ENCODE data around the gene SERPINB8. TPM values are rescaled to one million over a fixed set of nuclear protein-coding genes. Genes with fewer than 3 reads are reported as not detected.

SERPINB8 gene
- total RNA-seq, 4 donors from 2014 or later = 9.0 to 32.7 (median 20.2) TPM

- TF ChIP-seq CTCF (IDR thresholded peaks at IDR 0.05) = no peak
- no peak for ATAC-seq (ENCODE audit: low FRiP score)
- no peak for DNase-seq (ENCODE audit: low spot score)
These were observed 13.1 kb upstream of the SERPINB8 start for GRCh38 chr18:63956755-63957154.

GRCh38 chr18:63960891-63961290 is 9.0 kb upstream of the SERPINB8 start:
- DNase-seq (ENCODE audit: low spot score) (no peak), ATAC-seq (ENCODE audit: low FRiP score) (peak; percentile 72)
- TF ChIP-seq CTCF (IDR thresholded peaks at IDR 0.05) = no peak

GRCh38 chr18:63961435-63961980 is 8.4 kb upstream of the SERPINB8 start:
- DNase-seq (ENCODE audit: low spot score) = no peak
- no peak for ATAC-seq (ENCODE audit: low FRiP score)
- TF ChIP-seq CTCF (IDR thresholded peaks at IDR 0.05) = no peak

- ATAC-seq (ENCODE audit: low FRiP score) = peak; percentile 37
- TF ChIP-seq CTCF (IDR thresholded peaks at IDR 0.05) = no peak
- DNase-seq (ENCODE audit: low spot score) = no peak
These were observed 7.7 kb upstream of the SERPINB8 start for GRCh38 chr18:63962137-63962536.

GRCh38 chr18:63963615-63964256 is 6.1 kb upstream of the SERPINB8 start:
- no peak for ATAC-seq (ENCODE audit: low FRiP score)
- TF ChIP-seq CTCF (IDR thresholded peaks at IDR 0.05) = no peak
- no peak for DNase-seq (ENCODE audit: low spot score)

- no peak for ATAC-seq (ENCODE audit: low FRiP score)
- DNase-seq (ENCODE audit: low spot score) = no peak
- no peak for TF ChIP-seq CTCF (IDR thresholded peaks at IDR 0.05)
These were observed 5.0 kb upstream of the SERPINB8 start for GRCh38 chr18:63964908-63965307.

GRCh38 chr18:63965716-63966330 is 4.1 kb upstream of the SERPINB8 start:
- no peak for TF ChIP-seq CTCF (IDR thresholded peaks at IDR 0.05)
- DNase-seq (ENCODE audit: low spot score) = no peak
- no peak for ATAC-seq (ENCODE audit: low FRiP score)
